ENCODE results near the gene EXD2.

DNA sequence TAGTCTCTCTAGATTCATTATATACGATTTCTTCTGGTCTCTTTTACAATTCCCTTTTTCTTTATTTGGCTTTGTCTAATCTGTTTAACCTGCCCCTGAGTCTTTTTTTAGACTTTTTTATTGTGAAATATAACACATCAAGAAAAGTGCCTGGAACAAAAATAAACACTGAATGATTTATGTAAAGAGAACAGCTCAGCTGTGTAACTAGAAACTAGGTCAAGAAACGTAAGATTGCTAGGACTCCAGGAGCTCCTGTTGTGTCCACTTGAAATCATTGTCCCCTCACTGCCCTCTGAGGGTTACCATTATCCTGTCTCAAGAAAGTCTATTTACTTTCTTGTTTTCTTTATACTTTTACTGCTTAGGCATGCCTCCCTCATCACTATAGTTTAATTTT, 23.1 kb downstream of the EXD2 start:
- TF ChIP-seq POLR2A (IDR thresholded peaks at IDR 0.05) (no peak), CTCF (IDR thresholded peaks at IDR 0.05) (no peak)

Data from uterus (tissue), 2 donors.